NB4 (cell line): ENCODE data around the gene CD48.
"Not testable (repeated sequence)": the region's sequence is repeated elsewhere in the genome, so short reads cannot be mapped to it uniquely, and the experiment has no call there.

Experiments
- DNase-seq: peaks from one replicate; pipeline ENCODE4 v3.0.0; 2010; ENCODE audit warnings: low read depth
- H3K4me3 ChIP-seq: one replicate; pipeline ENCODE4 v1.5.1; 2011; ENCODE audit warnings: mild to moderate bottlenecking, low read depth, low read length, moderate library complexity
- MYC ChIP-seq: IDR thresholded peaks from 2 replicates; pipeline ENCODE4 v1.6.1; 2011; ENCODE audit warnings: low read depth, low read length
- POLR2A ChIP-seq: IDR thresholded peaks from 2 replicates; pipeline ENCODE4 v1.6.1; 2011; ENCODE audit warnings: mild to moderate bottlenecking; ENCODE audit not compliant: insufficient read length; ENCODE audit errors: extremely low read depth
- TF ChIP-seq, protein P1 (sequence below): IDR thresholded peaks from one replicate; pipeline ENCODE4 v1.5.1; 2012; ENCODE audit warnings: low read depth, low read length
- TF ChIP-seq, protein P2 (sequence below): IDR thresholded peaks from 2 replicates; pipeline ENCODE4 v1.6.1; 2011; ENCODE audit warnings: low read depth, low read length

CD48 gene

DNA sequence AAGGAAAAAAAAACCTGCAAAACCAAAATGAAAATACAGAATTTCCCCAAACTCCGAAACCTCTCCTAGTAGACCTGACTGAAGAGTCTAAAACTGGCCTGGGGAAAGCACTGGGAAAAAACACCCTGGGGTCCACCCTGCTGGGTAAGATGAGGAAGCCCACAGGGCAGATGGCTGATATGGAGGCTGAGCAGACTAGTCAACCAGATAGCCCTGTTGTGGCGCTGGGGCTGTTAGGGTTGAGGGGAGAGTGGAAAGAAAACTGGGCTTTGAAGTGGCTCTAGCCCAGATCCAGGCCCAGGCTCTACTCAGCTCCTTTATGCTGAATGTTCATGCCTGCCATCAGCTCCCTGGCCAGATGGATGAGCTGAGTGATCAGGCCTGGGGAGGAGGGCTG, 58.0 kb downstream of the CD48 start:
- no peak for DNase-seq
- H3K4me3 ChIP-seq, result no peak overlapping the region
- TF ChIP-seq MYC (no peak), POLR2A (no peak)
- TF ChIP-seq, protein P1, sequence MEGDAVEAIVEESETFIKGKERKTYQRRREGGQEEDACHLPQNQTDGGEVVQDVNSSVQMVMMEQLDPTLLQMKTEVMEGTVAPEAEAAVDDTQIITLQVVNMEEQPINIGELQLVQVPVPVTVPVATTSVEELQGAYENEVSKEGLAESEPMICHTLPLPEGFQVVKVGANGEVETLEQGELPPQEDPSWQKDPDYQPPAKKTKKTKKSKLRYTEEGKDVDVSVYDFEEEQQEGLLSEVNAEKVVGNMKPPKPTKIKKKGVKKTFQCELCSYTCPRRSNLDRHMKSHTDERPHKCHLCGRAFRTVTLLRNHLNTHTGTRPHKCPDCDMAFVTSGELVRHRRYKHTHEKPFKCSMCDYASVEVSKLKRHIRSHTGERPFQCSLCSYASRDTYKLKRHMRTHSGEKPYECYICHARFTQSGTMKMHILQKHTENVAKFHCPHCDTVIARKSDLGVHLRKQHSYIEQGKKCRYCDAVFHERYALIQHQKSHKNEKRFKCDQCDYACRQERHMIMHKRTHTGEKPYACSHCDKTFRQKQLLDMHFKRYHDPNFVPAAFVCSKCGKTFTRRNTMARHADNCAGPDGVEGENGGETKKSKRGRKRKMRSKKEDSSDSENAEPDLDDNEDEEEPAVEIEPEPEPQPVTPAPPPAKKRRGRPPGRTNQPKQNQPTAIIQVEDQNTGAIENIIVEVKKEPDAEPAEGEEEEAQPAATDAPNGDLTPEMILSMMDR, result no peak
- TF ChIP-seq, protein P2, sequence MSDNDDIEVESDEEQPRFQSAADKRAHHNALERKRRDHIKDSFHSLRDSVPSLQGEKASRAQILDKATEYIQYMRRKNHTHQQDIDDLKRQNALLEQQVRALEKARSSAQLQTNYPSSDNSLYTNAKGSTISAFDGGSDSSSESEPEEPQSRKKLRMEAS, result no peak

DNA sequence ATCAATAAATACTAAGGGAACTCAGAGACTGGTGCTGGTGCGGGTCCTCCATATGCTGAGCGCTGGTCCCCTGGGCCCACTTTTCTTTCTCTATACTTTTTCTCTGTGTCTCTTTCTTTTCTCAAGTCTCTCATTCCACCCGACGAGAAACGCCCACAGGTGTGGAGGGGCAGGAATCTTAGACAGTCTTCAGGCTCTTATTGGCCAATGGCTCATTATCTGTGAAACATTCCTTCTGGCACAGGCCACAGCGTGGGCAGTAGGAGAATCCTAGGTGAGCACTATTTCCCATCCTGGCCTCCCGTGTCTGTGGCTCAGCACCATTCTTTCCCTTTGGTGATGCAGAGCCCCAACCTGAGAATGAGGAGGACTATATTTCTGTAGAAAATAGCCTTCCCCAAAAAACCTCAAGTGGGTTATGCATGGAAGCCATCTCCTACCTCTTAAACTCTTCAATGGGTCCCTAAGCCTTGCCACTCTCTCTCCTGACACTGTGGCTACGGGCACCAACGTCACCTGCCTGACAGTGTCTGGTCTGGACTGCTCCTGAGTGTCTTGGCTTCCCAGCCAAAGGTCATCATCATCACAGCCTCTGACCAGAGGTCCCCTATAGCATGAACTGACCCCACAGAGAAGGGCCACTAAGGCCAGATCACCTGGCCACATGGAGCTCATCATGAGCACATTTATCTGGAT, 58.5 kb downstream of the CD48 start:
- no peak overlapping the region for H3K4me3 ChIP-seq
- DNase-seq, result no peak
- TF ChIP-seq, protein P2, result no peak
- TF ChIP-seq POLR2A (no peak), MYC (no peak)
- TF ChIP-seq, protein P1, result no peak

DNA sequence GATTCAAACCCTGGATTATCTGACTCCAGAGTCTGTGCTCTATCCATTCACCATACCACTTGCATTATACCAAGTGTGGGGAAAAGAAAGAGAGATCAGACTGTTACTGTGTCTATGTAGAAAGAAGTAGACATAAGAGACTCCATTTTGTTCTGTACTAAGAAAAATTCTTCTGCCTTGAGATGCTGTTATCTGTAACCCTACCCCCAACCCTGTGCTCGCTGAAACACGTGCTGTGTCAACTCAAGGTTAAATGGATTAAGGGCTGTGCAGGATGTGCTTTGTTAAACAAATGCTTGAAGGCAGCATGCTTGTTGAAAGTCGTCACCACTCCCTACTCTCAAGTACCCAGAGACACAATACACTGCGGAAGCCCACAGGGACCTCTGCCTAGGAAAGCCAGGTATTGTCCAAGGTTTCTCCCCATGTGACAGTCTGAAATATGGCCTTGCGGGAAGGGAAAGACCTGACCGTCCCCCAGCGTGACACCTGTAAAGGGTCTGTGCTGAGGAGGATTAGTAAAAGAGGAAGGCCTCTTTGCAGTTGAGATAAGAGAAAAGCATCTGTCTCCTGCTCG, 59.5 kb downstream of the CD48 start:
- H3K4me3 ChIP-seq, DNase-seq: not testable (repeated sequence)

DNA sequence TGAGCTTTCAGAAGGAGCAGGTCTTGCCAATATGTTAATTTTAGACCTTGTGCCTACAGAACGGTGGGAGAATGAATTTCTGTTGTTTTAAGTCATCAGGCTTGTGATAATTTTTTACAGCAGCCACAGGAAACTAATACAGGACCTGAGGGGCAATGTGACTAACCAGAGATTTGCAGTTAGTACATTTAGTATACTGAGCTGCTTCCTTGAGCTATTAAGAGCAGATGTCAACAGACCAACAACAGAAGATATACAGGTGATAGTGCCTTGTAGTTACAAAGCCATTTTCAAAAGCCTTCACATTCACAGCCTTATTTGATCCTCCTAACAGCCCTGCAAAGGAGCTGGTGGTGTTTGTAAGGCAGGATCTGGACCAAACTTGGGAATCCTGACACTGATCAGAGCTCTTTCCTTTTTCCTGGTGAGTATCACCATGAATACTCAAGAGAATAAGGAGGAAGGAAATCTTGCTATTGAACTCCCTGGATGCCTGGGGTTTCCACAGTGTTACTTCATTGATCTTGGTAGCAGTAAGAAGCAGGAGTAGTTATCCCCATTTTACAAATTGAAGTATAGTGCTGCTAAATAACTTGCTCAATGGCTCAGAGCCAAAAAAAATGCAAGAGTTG, 60.1 kb downstream of the CD48 start:
- no peak for TF ChIP-seq POLR2A
- TF ChIP-seq, protein P1, result no peak
- TF ChIP-seq, protein P2, result no peak
- TF ChIP-seq MYC, result no peak
- no peak for DNase-seq
- H3K4me3 ChIP-seq, result no peak overlapping the region

DNA sequence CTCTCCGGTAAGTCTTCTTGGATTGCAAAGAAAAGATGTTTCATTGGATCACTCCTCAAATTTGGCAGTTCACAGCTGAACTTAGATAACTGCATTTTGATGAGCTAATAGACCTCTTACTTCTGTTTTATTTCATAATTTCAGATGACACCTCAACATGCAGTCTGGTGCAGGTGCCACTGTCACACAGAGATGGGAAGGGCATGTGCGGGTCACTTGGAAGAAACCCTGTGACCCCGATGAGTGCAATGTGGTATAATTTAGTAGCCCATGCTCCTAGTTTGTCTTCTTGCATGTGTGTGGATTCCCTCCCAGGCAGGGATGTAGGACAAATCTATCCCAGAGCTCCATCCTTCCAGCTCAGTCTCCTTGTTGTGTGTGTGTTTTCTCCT, 64.3 kb downstream of the CD48 start:
- TF ChIP-seq, protein P1, result no peak
- TF ChIP-seq MYC (no peak), POLR2A (no peak)
- TF ChIP-seq, protein P2, result no peak
- H3K4me3 ChIP-seq, result no peak overlapping the region
- DNase-seq, result no peak

DNA sequence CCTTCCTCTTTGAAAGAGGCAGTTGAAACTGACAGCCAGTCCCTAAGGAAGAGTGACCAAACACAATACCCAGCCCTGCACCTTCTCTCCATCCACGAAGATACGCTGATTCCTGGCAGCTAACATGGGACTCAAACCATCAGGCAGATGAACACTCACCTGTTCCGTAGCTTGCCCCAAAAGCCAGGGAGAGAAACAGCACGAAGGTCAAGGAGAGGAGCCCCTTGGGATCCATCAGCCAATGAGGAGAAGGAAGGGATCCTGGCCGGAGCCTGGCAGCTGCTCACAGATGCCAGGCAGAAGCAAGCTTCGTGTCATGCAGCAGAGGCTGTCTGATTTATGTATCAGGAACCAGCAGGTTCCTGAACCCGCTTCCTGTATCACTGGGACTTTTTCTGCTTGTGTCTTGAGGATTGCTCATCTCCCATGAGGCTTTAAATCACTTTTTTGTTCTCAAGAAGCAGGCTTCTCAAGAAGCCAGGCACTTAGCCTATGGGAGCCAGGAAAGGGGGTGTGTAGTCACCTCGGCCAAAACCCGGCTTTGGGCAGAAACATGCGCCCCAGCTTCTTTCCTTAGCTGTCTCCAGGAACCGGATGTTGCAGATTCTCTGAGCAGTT, 64.8 kb downstream of the CD48 start, which contains the start of gene SLAMF1:
SLAMF1 (minus strand) TSS at position 334 of the 618 bp plus-strand sequence; CDS start at position 235, 99 bp downstream.
- peak; percentile 53 for DNase-seq
- TF ChIP-seq POLR2A (no peak), MYC (no peak)
- TF ChIP-seq, protein P2, result no peak
- TF ChIP-seq, protein P1, result no peak
- no peak within 1 kb of the TSS for H3K4me3 ChIP-seq
